ENCODE results near the gene MIS12. TPM values are rescaled to one million over a fixed set of nuclear protein-coding genes. Genes with fewer than 3 reads are reported as not detected.

MIS12 gene
- total and polyA plus RNA-seq, 2 of the 8 experiments (the other 6 are each of a cell fraction or from before 2014, with no cell fraction given) = 9.5 to 25.6 TPM

- Histone ChIP-seq H3K27ac (ENCODE audit: low read depth, low read length) (no peak overlapping the region), H3K9me3 (ENCODE audit: insufficient read depth in 2 of 2, low read depth in 1 of 2, low read length in 1 of 2) (no peaks in the 10 kb centered on the region), H3K56ac (replicated peaks; ENCODE audit: insufficient read length, low read depth, low read length) (no peak overlapping the region), H4K20me1 (replicated peaks in 1 of 2; ENCODE audit: control insufficient read depth in 1 of 2, insufficient read depth in 2 of 2, low read length in 2 of 2) (peaks cover 3 to 11% of the 10 kb centered on the region in 2 experiments), H2BK20ac (ENCODE audit: low read length) (no peak overlapping the region), H3K18ac (ENCODE audit: extremely low read depth, low read length) (no peak overlapping the region), H3K36me3 (ENCODE audit: control insufficient read depth in 2 of 4, insufficient read depth in 4 of 4, low read length in 3 of 4) (peaks cover 5 to 30% (median 21%) of the 10 kb centered on the region in 4 experiments), H3K27me3 (replicated peaks in 1 of 4; ENCODE audit: control insufficient read depth in 3 of 4, extremely low read depth in 1 of 4, insufficient read depth in 3 of 4, low read length in 3 of 4) (peaks cover 0 to 3% (median 0%) of the 10 kb centered on the region in 4 experiments; a peak in 1 of 7 replicates), H4K91ac (replicated peaks; ENCODE audit: insufficient read length, low read length) (no peak overlapping the region), H2AK5ac (ENCODE audit: low read depth, low read length) (no peak overlapping the region), H3K4ac (replicated peaks; ENCODE audit: insufficient read length, low read depth, low read length) (no peak overlapping the region), H3K4me1 (replicated peaks in 1 of 4; ENCODE audit: control insufficient read depth in 3 of 4, insufficient read depth in 4 of 4, low read length in 3 of 4) (no peaks in the 10 kb centered on the region), H4K8ac (ENCODE audit: extremely low read depth, insufficient read depth, low read length) (no peak overlapping the region), H2BK120ac (replicated peaks; ENCODE audit: low read depth, low read length) (no peak overlapping the region), H2BK12ac (ENCODE audit: low read depth, low read length) (no peak overlapping the region), H3K4me2 (ENCODE audit: insufficient read depth in 1 of 2, low read depth in 2 of 2, low read length in 2 of 2) (no peak overlapping the region), H3K79me2 (ENCODE audit: control insufficient read depth in 1 of 2, insufficient read depth in 2 of 2, low read length in 2 of 2) (peaks cover 0 to 17% of the 10 kb centered on the region in 2 experiments; a peak in 2 of 4 replicates), H3K23ac (ENCODE audit: insufficient read length) (no peak overlapping the region), H2AFZ (ENCODE audit: low read length) (no peak overlapping the region), H3K23me2 (ENCODE audit: low read depth, low read length) (no peaks in the 10 kb centered on the region), H3K14ac (ENCODE audit: insufficient read length) (no peak overlapping the region), H3K9ac (replicated peaks in 1 of 4; ENCODE audit: extremely low read depth in 1 of 4, low read depth in 3 of 4, low read length in 3 of 4) (no peak overlapping the region), H3K79me1 (ENCODE audit: low read depth, low read length) (no peaks in the 10 kb centered on the region), H2BK5ac (ENCODE audit: low read depth, low read length) (no peak overlapping the region), H4K5ac (ENCODE audit: insufficient read length, low read depth, low read length) (no peak overlapping the region), H2BK15ac (ENCODE audit: low read length) (no peak overlapping the region), H3K4me3 (ENCODE audit: extremely low read depth in 1 of 4, insufficient read depth in 2 of 4, low read depth in 3 of 4, low read length in 4 of 4) (no peak overlapping the region)
- CTCF ChIA-PET (ENCODE audit: partially characterized antibody) = interaction anchor here (0.7 kb wide), 1 partner anchor 32 kb away, joined by 3 read pairs; no protein-coding TSS in a partner anchor
- POLR2A ChIA-PET (ENCODE audit: partially characterized antibody) = interaction anchor here (0.7 to 2.1 kb wide), 2 partner anchors 8 to 1284 kb away, joined by 3 to 6 read pairs; a partner anchor contains a TSS
- no peak for DNase-seq (ENCODE audit: low read depth in 1 of 2, low spot score in 2 of 2)
- TF ChIP-seq RXRA (IDR thresholded peaks at IDR 0.05; ENCODE audit: insufficient read depth, low read depth, low read length) = no peak
- no peak for TF ChIP-seq ATF3 (IDR thresholded peaks at IDR 0.05; ENCODE audit: insufficient read depth, low read depth, low read length)
- no peak for TF ChIP-seq BACH1 (IDR thresholded peaks at IDR 0.05; ENCODE audit: low read length)
- no peak for TF ChIP-seq FOSL1 (IDR thresholded peaks at IDR 0.05; ENCODE audit: insufficient read depth, low read depth, low read length)
- no peak for TF ChIP-seq RFX5 (IDR thresholded peaks at IDR 0.05; ENCODE audit: borderline replicate concordance, low read depth, low read length)
- TF ChIP-seq GABPA (IDR thresholded peaks at IDR 0.05; ENCODE audit: borderline replicate concordance, insufficient read depth, low read length) = no peak
- TF ChIP-seq BCL11A (IDR thresholded peaks at IDR 0.05; ENCODE audit: low read depth in 2 of 2, low read length in 2 of 2) = no peak
- TF ChIP-seq SIN3A (conservative IDR thresholded peaks at IDR 0.05 in 1 of 2, IDR thresholded peaks at IDR 0.05 in 1 of 2; ENCODE audit: low read depth in 1 of 2, low read length in 2 of 2) = no peak
- no peak for TF ChIP-seq CTBP2 (IDR thresholded peaks at IDR 0.05; ENCODE audit: borderline replicate concordance, insufficient read depth, insufficient read length, low read length)
- FAIRE-seq = no peak
- 91% methylated on average over 2 of the region's 2 CpGs; no CpG with 5 or more reads in 1 of the 2 experiments for WGBS, 2 experiments (ENCODE audit: extremely low coverage in 1 of 2, insufficient coverage in 1 of 2, insufficient read length in 1 of 2, insufficient replicate concordance in 2 of 2, low coverage in 1 of 2, low lambda C conversion rate in 2 of 2, missing lambda C conversion rate in 1 of 2)
Measured at GRCh38 chr17:5492970-5493369, 6.6 kb downstream of the MIS12 start.
